B cell (primary cell): Measurements from ENCODE around the gene ARHGAP19.

Experiments
- CTCF ChIP-seq: fragments of 200-600 bp; IDR thresholded peaks from one replicate; pipeline ENCODE4 v1.8.0; 2022; ENCODE audit warnings: antibody characterized with exemption, mild to moderate bottlenecking
- EZH2 ChIP-seq: IDR thresholded peaks from 2 replicates; pipeline ENCODE4 v1.6.1; 2012; ENCODE audit warnings: borderline replicate concordance, low read depth, mild to moderate bottlenecking, moderate library complexity, low read length; ENCODE audit not compliant: insufficient read depth, poor library complexity, severe bottlenecking

DNA sequence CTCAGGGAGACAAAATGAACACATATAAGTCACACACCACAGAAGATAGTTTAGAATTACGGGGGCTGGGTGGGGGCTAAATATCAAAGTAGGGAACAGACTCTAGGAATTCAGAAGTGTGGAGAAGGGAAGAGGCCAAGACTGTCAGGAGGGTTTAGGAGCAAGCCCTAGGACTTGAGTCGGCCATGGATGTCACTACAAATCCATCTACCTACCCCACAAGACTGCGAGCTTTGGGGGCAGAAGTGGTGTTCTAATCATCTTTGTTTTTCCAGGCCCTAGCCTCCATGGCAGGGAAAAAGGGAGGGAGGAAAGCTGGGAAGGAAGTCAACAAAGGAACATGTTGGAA lies 5.8 kb upstream of the ARHGAP19 start:
- TF ChIP-seq CTCF = no peak
- no peak for TF ChIP-seq EZH2
